Urothelium cell line (cell line): ENCODE data around the gene PCDHGA5.
"Not testable (repeated sequence)": the region's sequence is repeated elsewhere in the genome, so short reads cannot be mapped to it uniquely, and the experiment has no call there.

Experiments used
- DNase-seq: peaks from one replicate; pipeline ENCODE4 v3.0.0; 2011; ENCODE audit warnings: low spot score, mixed read lengths
- FAIRE-seq: peaks from 2 replicates; lab custom pipeline; 2011; peaks lifted over from hg19 to GRCh38; lab: Jason Lieb, UNC

The PCDHGA5 gene

GRCh38 chr5:141411575-141411974, 47.6 kb downstream of the PCDHGA5 start:
- DNase-seq (no peak), FAIRE-seq (no peak)

GRCh38 chr5:141412854-141413539, 49.0 kb downstream of the PCDHGA5 start, which contains the start of gene PCDHGA10:
PCDHGA10 (plus strand) TSS chr5:141412987; CDS start chr5:141413176, 189 bp downstream.
- DNase-seq (peak; percentile 24), FAIRE-seq (no peak)

- FAIRE-seq = no peak
- no peak for DNase-seq
Observed at GRCh38 chr5:141413540-141414069, 49.6 kb downstream of the PCDHGA5 start.

- not testable (repeated sequence) for FAIRE-seq, DNase-seq
Observed at GRCh38 chr5:141414548-141415274, 50.7 kb downstream of the PCDHGA5 start.

GRCh38 chr5:141415275-141415618, 51.3 kb downstream of the PCDHGA5 start:
- not testable (repeated sequence) for FAIRE-seq

More at GRCh38 chr5:141415275-141415618, 51.3 kb downstream of the PCDHGA5 start:
- not testable (repeated sequence) for DNase-seq
